Fibroblast of lung (primary cell): ENCODE measurements around the gene APOA4.

Experiments used
- CTCF ChIP-seq, 2 donors: IDR thresholded peaks in 1 of 2; conservative IDR thresholded peaks in 1 of 2; 1 replicate in 1 of 2; 2 replicates in 1 of 2; pipeline ENCODE4 v1.5.1; 2011 to 2012; ENCODE audit warnings: low read length in 2 of 2, control low read depth in 1 of 2, inconsistent platforms in 1 of 2, low read depth in 1 of 2, mild to moderate bottlenecking in 1 of 2
- EZH2 ChIP-seq: IDR thresholded peaks from 2 replicates; pipeline ENCODE4 v1.5.1; 2012; ENCODE audit warnings: low read length, control low read depth, mild to moderate bottlenecking; ENCODE audit errors: missing control alignments

- TF ChIP-seq EZH2 (no peak), CTCF (conservative IDR thresholded peaks at IDR 0.05 in 1 of 2, IDR thresholded peaks at IDR 0.05 in 1 of 2; ENCODE audit: low read depth in 1 of 2, low read length in 2 of 2) (no peak)
These were observed 46.6 kb downstream of the APOA4 start for GRCh38 chr11:116776522-116776984.
